Body of pancreas (tissue), 4 donors: ENCODE data around the gene TNIK. TPM values are rescaled to one million over a fixed set of nuclear protein-coding genes. Genes with fewer than 3 reads are reported as not detected.

Source experiments
- ATAC-seq: fragments of 150-250 bp; one replicate; pipeline ENCODE4 v1.9.1; 2016
- DNase-seq, 4 donors: peaks; one replicate each; pipeline ENCODE4 v3.0.0-alpha.2; 2019
- H3K27ac ChIP-seq, 4 donors: fragments of 200-600 bp; sonication (generic); 1 replicate in 3 of 4; 2 replicates in 1 of 4; pipeline versions ENCODE4 v1.5.1 to v1.6.1; 2016 to 2019; ENCODE audit warnings: mild to moderate bottlenecking in 1 of 4, mixed read lengths in 1 of 4, moderate library complexity in 1 of 4
- H3K27me3 ChIP-seq, 2 donors: fragments of 200-600 bp; sonication (generic); one replicate each; pipeline ENCODE4 v1.6.0; 2016; ENCODE audit warnings: mild to moderate bottlenecking in 1 of 2
- H3K36me3 ChIP-seq, 2 donors: fragments of 200-600 bp; sonication (generic); replicated peaks in 1 of 2; 2 replicates each; pipeline ENCODE4 v1.5.1; 2016; ENCODE audit warnings: low read depth in 2 of 2; ENCODE audit not compliant: insufficient read depth in 1 of 2
- H3K4me1 ChIP-seq: fragments of 200-600 bp; sonication (generic); one replicate; pipeline ENCODE4 v1.6.0; 2016
- H3K4me3 ChIP-seq, 2 donors: fragments of 200-600 bp; sonication (generic); 1 replicate in 1 of 2; 2 replicates in 1 of 2; pipeline ENCODE4 v1.5.1; 2016 to 2019
- H3K9me3 ChIP-seq, 3 donors: fragments of 200-600 bp; sonication (generic); 1 replicate in 2 of 3; 2 replicates in 1 of 3; pipeline ENCODE4 v1.5.1; 2016
- CTCF ChIP-seq, 7 experiments: fragments of 450-650 bp in 4 of 7; fragments of 200-600 bp in 3 of 7; sonication (generic) in 3 of 7; IDR thresholded peaks; one replicate each; pipeline ENCODE4 v1.5.1; 2016 to 2019; ENCODE audit warnings: antibody characterized with exemption in 7 of 7
- POLR2A ChIP-seq, 3 donors: fragments of 450-650 bp; IDR thresholded peaks; one replicate each; pipeline ENCODE4 v1.6.1; 2016; ENCODE audit warnings: antibody characterized with exemption in 3 of 3, mild to moderate bottlenecking in 2 of 3
- WGBS, 2 donors: methylation state at CpG; one replicate each; pipeline ENCODE4 v1.1.5; 2017; 5-methylcytosine and 5-hydroxymethylcytosine counted together
- intact Hi-C: fragments of 100-400 bp; cut with DNase I; formaldehyde crosslinking; loops from one replicate; pipeline ENCODE4 v1.15.1; 2023
- total RNA-seq, 2 donors: library from RNA; depleted of rRNA; stranded (reverse); fragments of >200 nt; gene quantifications; one replicate each; pipeline ENCODE4 v1.1.0, GENCODE V29; 2016

Gene TNIK
- total RNA-seq, 2 donors from 2014 or later = 7.6 to 9.6 TPM

DNA sequence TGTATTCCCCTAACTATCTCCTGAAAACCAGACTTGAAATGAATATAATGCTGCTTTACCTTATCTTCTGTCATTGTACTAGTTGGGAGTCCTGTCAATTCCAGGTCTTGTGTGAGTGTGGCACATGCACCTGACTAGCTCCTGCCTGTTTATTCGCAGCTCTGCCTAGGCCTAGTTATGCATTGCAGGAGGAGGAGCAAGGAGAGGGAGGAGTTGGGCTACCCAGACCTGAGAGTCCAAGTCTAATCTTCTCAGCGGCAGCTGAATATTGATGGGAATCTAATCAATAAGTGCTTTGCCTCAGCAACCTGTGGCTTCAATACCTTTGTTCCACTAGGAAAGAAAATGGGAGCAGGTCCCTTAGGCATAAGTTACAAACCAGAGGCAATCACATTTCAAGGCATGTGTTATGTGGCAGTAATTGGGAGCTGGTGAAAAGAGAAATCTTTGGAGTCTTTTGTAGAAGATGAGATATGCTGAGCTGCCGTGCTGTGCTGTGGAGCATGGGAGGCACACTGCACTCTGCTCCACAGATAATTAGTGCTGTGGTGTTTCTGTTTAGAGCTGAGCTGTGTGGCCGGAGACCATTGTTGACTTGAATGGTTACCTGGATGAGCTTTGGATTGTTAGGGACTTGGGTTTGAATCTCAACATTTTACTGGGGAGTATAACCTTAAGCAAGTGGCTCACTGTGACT, 433.5 kb downstream of the TNIK start, which contains the start of gene SLC2A2:
Gene SLC2A2 (minus strand): TSS at position 124 of the 697 bp plus-strand sequence. CDS start 50 bp downstream, at position 74.
- TF ChIP-seq POLR2A (IDR thresholded peaks at IDR 0.05) (no peak), CTCF (IDR thresholded peaks at IDR 0.05) (no peak)
- peak in 2 of 4 donors; percentile 25 to 30 for DNase-seq
- Histone ChIP-seq H3K4me1 (peaks cover 37% of the 10 kb centered on the region), H3K4me3 (no peak within 1 kb of the TSS), H3K27ac (peak within 1 kb of the TSS in 2 of 4 donors; percentile 16 to 54), H3K9me3 (no peaks in the 10 kb centered on the region), H3K27me3 (no peaks in the 10 kb centered on the region), H3K36me3 (no peaks in the 10 kb centered on the region)
- WGBS, 2 donors = 52 to 59% methylated on average over 4 of the region's 4 CpGs
- no peak for ATAC-seq
- intact Hi-C loops = no loop called here

DNA sequence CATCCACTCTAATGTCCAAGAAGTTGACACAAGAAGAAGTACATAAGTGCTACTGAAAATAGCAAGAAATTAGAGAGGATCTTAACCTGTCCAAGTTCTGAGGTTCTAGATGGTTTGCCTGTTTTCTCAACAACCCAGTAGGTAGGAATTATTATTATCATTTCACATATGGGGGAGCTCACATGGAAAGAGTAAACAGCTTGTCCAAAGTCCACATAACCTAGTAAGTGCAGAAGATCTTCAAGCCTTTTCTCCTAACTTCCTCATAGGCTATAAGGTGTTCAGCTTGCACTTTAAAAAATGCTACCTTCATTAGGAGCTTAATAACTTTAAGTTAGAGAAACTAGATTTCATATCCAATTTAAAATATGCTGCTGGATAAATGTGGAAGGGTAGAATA, 436.6 kb downstream of the TNIK start:
- H3K4me1 ChIP-seq = peaks cover 27% of the 10 kb centered on the region
- intact Hi-C loops = no loop called here
- TF ChIP-seq POLR2A (IDR thresholded peaks at IDR 0.05) = no peak
- no peak for TF ChIP-seq CTCF (IDR thresholded peaks at IDR 0.05)
- no peak overlapping the region for H3K27ac ChIP-seq
- no peaks in the 10 kb centered on the region for H3K9me3 ChIP-seq
- ATAC-seq (no peak), DNase-seq (no peak)
- no peaks in the 10 kb centered on the region for H3K36me3 ChIP-seq
- no peak overlapping the region for H3K4me3 ChIP-seq
- no peaks in the 10 kb centered on the region for H3K27me3 ChIP-seq

DNA sequence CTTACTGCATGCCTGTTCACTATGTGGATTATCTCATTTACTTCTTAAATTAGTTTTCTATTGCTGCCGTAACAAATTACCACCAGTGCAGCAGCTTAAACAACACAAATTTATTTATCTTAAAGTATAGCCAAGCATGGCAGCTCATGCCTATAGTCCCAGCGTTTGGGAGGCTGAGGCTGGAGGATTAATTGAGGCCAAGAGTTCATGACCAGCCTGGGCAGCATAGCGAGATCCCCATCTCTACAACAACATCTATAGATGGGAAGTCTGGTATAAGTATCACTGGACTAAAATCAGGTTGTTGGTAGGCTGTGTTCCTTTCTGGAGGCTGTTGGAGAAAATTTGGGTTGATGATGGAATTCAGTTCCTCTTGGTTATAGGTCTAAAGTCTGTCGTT, 438.8 kb downstream of the TNIK start:
- intact Hi-C loops = no loop called here
- H3K4me1 ChIP-seq = peaks cover 15% of the 10 kb centered on the region
- TF ChIP-seq CTCF (IDR thresholded peaks at IDR 0.05) (no peak), POLR2A (IDR thresholded peaks at IDR 0.05) (no peak)
- no peak for DNase-seq
- H3K4me3 ChIP-seq = no peak overlapping the region
- no peaks in the 10 kb centered on the region for H3K27me3 ChIP-seq
- H3K27ac ChIP-seq = no peak overlapping the region
- 64 to 71% methylated on average over 4 of the region's 4 CpGs for WGBS, 2 donors
- no peaks in the 10 kb centered on the region for H3K36me3 ChIP-seq
- no peak for ATAC-seq
- H3K9me3 ChIP-seq = no peaks in the 10 kb centered on the region

- peak in 3 of 4 donors; percentile 12 to 28 (median 12) for DNase-seq
Measured at GRCh38 chr3:171018156-171018935, 441.9 kb downstream of the TNIK start.

More at GRCh38 chr3:171018156-171018935, 441.9 kb downstream of the TNIK start:
- Histone ChIP-seq H3K9me3 (no peaks in the 10 kb centered on the region), H3K27ac (peak overlapping the region in 3 of 4 donors; percentile 10 to 43 (median 12)), H3K4me1 (peaks cover 9% of the 10 kb centered on the region), H3K27me3 (no peaks in the 10 kb centered on the region), H3K4me3 (no peak overlapping the region), H3K36me3 (no peaks in the 10 kb centered on the region)
- TF ChIP-seq POLR2A (IDR thresholded peaks at IDR 0.05) (no peak), CTCF (IDR thresholded peaks at IDR 0.05) (peak in 3 of 7 experiments; percentile 15 to 30 (median 20))
- intact Hi-C loops = no loop called here
- 12 to 23% methylated on average over 6 of the region's 6 CpGs for WGBS, 2 donors
- peak; percentile 53 for ATAC-seq
